Ishikawa (cell line): Measurements from ENCODE around the gene DIS3L2.

Experiments
- CEBPB ChIP-seq: IDR thresholded peaks from 2 replicates; pipeline ENCODE4 v1.6.1; 2012
- CREB1 ChIP-seq: IDR thresholded peaks from 2 replicates; pipeline ENCODE4 v1.6.1; 2012; ENCODE audit warnings: low read depth
- EGR1 ChIP-seq: IDR thresholded peaks from 2 replicates; pipeline ENCODE4 v1.6.1; 2012
- EP300 ChIP-seq: IDR thresholded peaks from 2 replicates; pipeline ENCODE4 v1.6.1; 2012; ENCODE audit warnings: borderline replicate concordance
- FOXM1 ChIP-seq: IDR thresholded peaks from 2 replicates; pipeline ENCODE4 v1.6.1; 2012; ENCODE audit warnings: low read depth, borderline replicate concordance
- MAX ChIP-seq: IDR thresholded peaks from 2 replicates; pipeline ENCODE4 v1.6.1; 2012
- NFIC ChIP-seq: IDR thresholded peaks from 2 replicates; pipeline ENCODE4 v1.6.1; 2012
- RAD21 ChIP-seq: IDR thresholded peaks from 2 replicates; pipeline ENCODE4 v1.6.1; 2012; ENCODE audit warnings: low read depth
- REST ChIP-seq: IDR thresholded peaks from 2 replicates; pipeline ENCODE4 v1.6.1; 2012; ENCODE audit warnings: low read depth, mild to moderate bottlenecking
- TAF1 ChIP-seq: IDR thresholded peaks from 2 replicates; pipeline ENCODE4 v1.6.1; 2012; ENCODE audit warnings: low read depth, mild to moderate bottlenecking
- TCF12 ChIP-seq: IDR thresholded peaks from 2 replicates; pipeline ENCODE4 v1.6.1; 2012; ENCODE audit warnings: low read depth
- TEAD4 ChIP-seq: IDR thresholded peaks from 2 replicates; pipeline ENCODE4 v1.6.1; 2012
- USF1 ChIP-seq: IDR thresholded peaks from 2 replicates; pipeline ENCODE4 v1.6.1; 2012
- YY1 ChIP-seq: IDR thresholded peaks from 2 replicates; pipeline ENCODE4 v1.6.1; 2012; ENCODE audit warnings: low read depth
- ZBTB7A ChIP-seq: IDR thresholded peaks from 2 replicates; pipeline ENCODE4 v1.6.1; 2012; ENCODE audit warnings: low read depth

DIS3L2 gene

GRCh38 chr2:232075080-232075479 lies 113.6 kb downstream of the DIS3L2 start:
- TF ChIP-seq ZBTB7A = no peak
- no peak for TF ChIP-seq NFIC
- no peak for TF ChIP-seq MAX
- no peak for TF ChIP-seq CEBPB
- TF ChIP-seq TAF1 = no peak
- no peak for TF ChIP-seq USF1

- TF ChIP-seq RAD21 = no peak
- no peak for TF ChIP-seq CREB1
- no peak for TF ChIP-seq TEAD4
- no peak for TF ChIP-seq ZBTB7A
- TF ChIP-seq CEBPB = no peak
- no peak for TF ChIP-seq YY1
- no peak for TF ChIP-seq EP300
- TF ChIP-seq MAX = no peak
- TF ChIP-seq NFIC = no peak
- TF ChIP-seq REST = no peak
These were observed 114.3 kb downstream of the DIS3L2 start for GRCh38 chr2:232075859-232076258.

GRCh38 chr2:232076272-232076671 lies 114.8 kb downstream of the DIS3L2 start:
- TF ChIP-seq ZBTB7A (no peak), TCF12 (no peak), REST (no peak), TAF1 (no peak)

GRCh38 chr2:232076736-232077135 lies 115.2 kb downstream of the DIS3L2 start:
- no peak for TF ChIP-seq EGR1
- TF ChIP-seq USF1 = no peak

- TF ChIP-seq TEAD4 (no peak), MAX (no peak), TCF12 (no peak), USF1 (no peak), ZBTB7A (no peak), EP300 (no peak), CREB1 (no peak), YY1 (no peak), REST (no peak), TAF1 (no peak), CEBPB (no peak), RAD21 (no peak), FOXM1 (no peak), EGR1 (no peak), NFIC (no peak)
These were observed 123.7 kb downstream of the DIS3L2 start for GRCh38 chr2:232085164-232085563.
